ENCODE measurements around the gene SLC22A17.

DNA sequence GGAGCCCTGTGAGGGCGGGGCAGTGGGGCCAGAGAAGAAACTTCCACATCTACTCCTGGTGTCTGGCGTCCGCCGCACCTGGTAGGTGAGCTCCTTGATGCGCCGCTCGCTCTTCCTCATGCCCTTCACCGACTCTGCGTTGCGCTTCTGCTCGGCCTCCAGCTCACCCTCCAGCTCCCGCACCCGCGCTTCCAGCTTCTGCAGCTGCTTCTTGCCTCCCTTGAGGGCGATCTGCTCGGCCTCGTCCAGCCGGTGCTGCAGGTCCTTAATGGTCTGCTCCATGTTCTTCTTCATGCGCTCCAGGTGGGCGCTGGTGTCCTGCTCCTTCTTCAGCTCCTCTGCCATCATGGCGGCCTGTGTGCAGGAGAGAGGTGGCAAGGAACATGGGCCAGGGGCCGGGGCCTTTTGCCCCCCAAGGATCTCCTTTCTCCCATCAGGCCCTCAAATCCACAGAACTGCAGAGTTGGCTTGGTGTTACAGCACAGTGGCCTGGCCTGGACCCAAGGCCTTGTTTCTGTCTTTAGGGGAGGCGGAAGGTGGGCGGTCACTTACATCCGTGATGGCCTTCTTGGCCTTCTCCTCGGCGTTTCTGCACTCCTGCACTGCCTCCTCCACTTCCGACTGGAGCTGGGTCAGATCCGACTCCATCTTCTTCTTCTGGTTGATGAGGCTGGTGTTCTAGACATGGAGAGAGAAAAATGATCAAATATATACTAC lies 31.8 kb upstream of the SLC22A17 start:
- TF ChIP-seq, protein P1, sequence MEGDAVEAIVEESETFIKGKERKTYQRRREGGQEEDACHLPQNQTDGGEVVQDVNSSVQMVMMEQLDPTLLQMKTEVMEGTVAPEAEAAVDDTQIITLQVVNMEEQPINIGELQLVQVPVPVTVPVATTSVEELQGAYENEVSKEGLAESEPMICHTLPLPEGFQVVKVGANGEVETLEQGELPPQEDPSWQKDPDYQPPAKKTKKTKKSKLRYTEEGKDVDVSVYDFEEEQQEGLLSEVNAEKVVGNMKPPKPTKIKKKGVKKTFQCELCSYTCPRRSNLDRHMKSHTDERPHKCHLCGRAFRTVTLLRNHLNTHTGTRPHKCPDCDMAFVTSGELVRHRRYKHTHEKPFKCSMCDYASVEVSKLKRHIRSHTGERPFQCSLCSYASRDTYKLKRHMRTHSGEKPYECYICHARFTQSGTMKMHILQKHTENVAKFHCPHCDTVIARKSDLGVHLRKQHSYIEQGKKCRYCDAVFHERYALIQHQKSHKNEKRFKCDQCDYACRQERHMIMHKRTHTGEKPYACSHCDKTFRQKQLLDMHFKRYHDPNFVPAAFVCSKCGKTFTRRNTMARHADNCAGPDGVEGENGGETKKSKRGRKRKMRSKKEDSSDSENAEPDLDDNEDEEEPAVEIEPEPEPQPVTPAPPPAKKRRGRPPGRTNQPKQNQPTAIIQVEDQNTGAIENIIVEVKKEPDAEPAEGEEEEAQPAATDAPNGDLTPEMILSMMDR (conservative IDR thresholded peaks at IDR 0.05; ENCODE audit: low read length): no peak
- no peak for TF ChIP-seq EZH2phosphoT487 (IDR thresholded peaks at IDR 0.05; ENCODE audit: borderline replicate concordance, low read depth, low read length)

Data from OCI-LY7 (cell line).